H1 (cell line): Measurements from ENCODE around the gene LHPP. TPM values are rescaled to one million over a fixed set of nuclear protein-coding genes. Genes with fewer than 3 reads are reported as not detected.

ENCODE experiments used
- BRCA1 ChIP-seq: IDR thresholded peaks from 2 replicates; pipeline ENCODE4 v1.6.1; 2012; ENCODE audit warnings: low read depth, low read length, improper control_type of control experiment
- CBX5 ChIP-seq: fragments of 300-800, 300-1000 bp; sonication (generic); IDR thresholded peaks from 2 replicates; pipeline ENCODE4 v1.7.1; 2016; ENCODE audit warnings: antibody characterized with exemption, low read length, low read depth
- CREB1 ChIP-seq: IDR thresholded peaks from 2 replicates; pipeline ENCODE4 v1.6.1; 2012; ENCODE audit warnings: inconsistent platforms
- CTBP2 ChIP-seq: IDR thresholded peaks from 2 replicates; pipeline ENCODE4 v1.7.0; 2011; ENCODE audit warnings: borderline replicate concordance, mild to moderate bottlenecking, moderate library complexity, mixed read lengths, low read length; ENCODE audit not compliant: insufficient read depth, insufficient read length
- JUND ChIP-seq: IDR thresholded peaks from 2 replicates; pipeline ENCODE4 v1.6.1; 2011; ENCODE audit warnings: mild to moderate bottlenecking, improper control_type of control experiment, low read length
- NANOG ChIP-seq: IDR thresholded peaks from 2 replicates; pipeline ENCODE4 v1.6.1; 2011; ENCODE audit warnings: low read length, low read depth, mild to moderate bottlenecking, inconsistent platforms; ENCODE audit not compliant: insufficient read depth, poor library complexity, severe bottlenecking
- SUZ12 ChIP-seq: fragments of 200-600 bp; sonication (generic); IDR thresholded peaks from 2 replicates; pipeline ENCODE4 v1.6.1; 2012; ENCODE audit warnings: mild to moderate bottlenecking, inconsistent platforms, low read length, moderate library complexity, mixed read lengths
- TAF1 ChIP-seq: IDR thresholded peaks from 2 replicates; pipeline ENCODE4 v1.6.1; 2011; ENCODE audit warnings: mild to moderate bottlenecking, low read depth, low read length
- TAF7 ChIP-seq: optimal IDR thresholded peaks from 2 replicates; pipeline ENCODE3; 2011; ENCODE audit warnings: low read depth, mild to moderate bottlenecking, inconsistent platforms, low read length, moderate library complexity, borderline replicate concordance
- polyA plus RNA-seq, 7 experiments: library from polyadenylated mRNA; depleted of rRNA in 3 of 7; stranded (reverse) in 5 of 7; unstranded in 2 of 7; fragments of >200 nt in 5 of 7; fragments of 200-250 nt in 2 of 7; gene quantifications; 1 replicate in 5 of 7; 2 replicates in 1 of 7; 4 replicates in 1 of 7; pipeline versions ENCODE4 v1.2.1 to v1.2.3, GENCODE V29; 2011 to 2013; ENCODE audit warnings: missing spikeins in 2 of 7, mixed read lengths in 2 of 7
- total RNA-seq: library from RNA; stranded (reverse); fragmentation: NEBNext Ultra II Directional; extraction: Animal tissue kit (Norgen Biotek cat#: 25700); gene quantifications from 2 replicates; pipeline ENCODE4 v1.2.1, GENCODE V29; 2021

The LHPP gene
- total and polyA plus RNA-seq, 2 of the 8 experiments (the other 6 are each of a cell fraction or from before 2014, with no cell fraction given): 26.0 to 45.0 TPM

DNA sequence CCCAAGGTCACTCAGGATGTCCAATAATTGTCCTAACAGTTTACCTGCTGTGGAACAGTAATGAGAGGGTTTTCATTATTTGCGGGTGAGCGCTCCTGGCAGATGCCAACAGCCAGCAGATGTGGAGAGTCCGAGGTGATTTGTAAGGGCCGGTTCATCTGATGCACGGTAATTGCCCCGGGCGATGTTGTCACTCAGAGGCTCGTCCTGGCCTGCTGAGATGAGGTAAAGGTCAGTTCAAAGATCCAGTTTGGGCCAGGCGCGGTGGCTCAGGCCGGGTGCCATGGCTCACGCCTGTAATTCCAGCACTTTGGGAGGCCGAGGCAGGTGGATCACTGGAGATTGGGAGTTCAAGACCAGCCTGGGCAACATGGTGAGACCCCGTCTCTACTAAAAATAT is 16.9 kb downstream of the LHPP start (continued):
- no peak for TF ChIP-seq TAF7
- TF ChIP-seq NANOG: no peak
- TF ChIP-seq BRCA1: no peak
- TF ChIP-seq CBX5: no peak
- TF ChIP-seq CREB1: no peak
- no peak for TF ChIP-seq SUZ12
- TF ChIP-seq JUND: no peak
- no peak for TF ChIP-seq TAF1
- TF ChIP-seq CTBP2: no peak
